Endothelial cell (in vitro differentiated cells): ENCODE results near the gene YDJC. TPM values are rescaled to one million over a fixed set of nuclear protein-coding genes. Genes with fewer than 3 reads are reported as not detected.
"Not testable (repeated sequence)": the region's sequence is repeated elsewhere in the genome, so short reads cannot be mapped to it uniquely, and the experiment has no call there.

Source experiments
- DNase-seq: peaks from one replicate; pipeline ENCODE4 v3.0.0; 2021; ENCODE audit warnings: low spot score
- H3K27ac Mint-ChIP-seq: one replicate; pipeline ENCODE4 v1.8.0; 2021; ENCODE audit warnings: mixed read lengths, inconsistent platforms; ENCODE audit not compliant: unreplicated experiment
- H3K27me3 Mint-ChIP-seq: one replicate; pipeline ENCODE4 v1.8.0; 2021; ENCODE audit warnings: mild to moderate bottlenecking, moderate library complexity, mixed read lengths, inconsistent platforms; ENCODE audit not compliant: unreplicated experiment
- H3K36me3 Mint-ChIP-seq: one replicate; pipeline ENCODE4 v1.8.0; 2021; ENCODE audit warnings: mild to moderate bottlenecking, low read depth, mixed read lengths, inconsistent platforms; ENCODE audit not compliant: unreplicated experiment
- H3K4me1 Mint-ChIP-seq: one replicate; pipeline ENCODE4 v1.8.0; 2021; ENCODE audit warnings: mild to moderate bottlenecking, mixed read lengths, inconsistent platforms; ENCODE audit not compliant: unreplicated experiment
- H3K4me3 Mint-ChIP-seq: one replicate; pipeline ENCODE4 v1.8.0; 2021; ENCODE audit warnings: mild to moderate bottlenecking, mixed read lengths, inconsistent platforms; ENCODE audit not compliant: unreplicated experiment
- H3K9me3 Mint-ChIP-seq: one replicate; pipeline ENCODE4 v1.8.0; 2021; ENCODE audit warnings: mixed read lengths, inconsistent platforms; ENCODE audit not compliant: unreplicated experiment
- long read RNA-seq: library from polyadenylated mRNA; unstranded; transcript quantifications from one replicate; pipeline ENCODE4 v2.0.0, GENCODE V29; 2020; ENCODE audit not compliant: unreplicated experiment
- total RNA-seq: library from RNA; stranded (reverse); fragmentation: NEBNext Ultra II Directional; extraction: Animal tissue kit (Norgen Biotek cat#: 25700); gene quantifications from one replicate; pipeline ENCODE4 v1.2.1, GENCODE V29; 2021; ENCODE audit not compliant: unreplicated experiment
- TF ChIP-seq, protein P1 (sequence below): fragments of 200-600 bp; sonication (generic); IDR thresholded peaks from one replicate; pipeline ENCODE4 v1.5.0; 2021; ENCODE audit warnings: antibody characterized with exemption; ENCODE audit not compliant: unreplicated experiment

The YDJC gene, protein sequence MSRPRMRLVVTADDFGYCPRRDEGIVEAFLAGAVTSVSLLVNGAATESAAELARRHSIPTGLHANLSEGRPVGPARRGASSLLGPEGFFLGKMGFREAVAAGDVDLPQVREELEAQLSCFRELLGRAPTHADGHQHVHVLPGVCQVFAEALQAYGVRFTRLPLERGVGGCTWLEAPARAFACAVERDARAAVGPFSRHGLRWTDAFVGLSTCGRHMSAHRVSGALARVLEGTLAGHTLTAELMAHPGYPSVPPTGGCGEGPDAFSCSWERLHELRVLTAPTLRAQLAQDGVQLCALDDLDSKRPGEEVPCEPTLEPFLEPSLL
- total RNA-seq, result 11.2 TPM
- long read RNA-seq, transcript YDJC-201 (5 exons, 1,351 nt), result major isoform, 7 of 19 reads
- long read RNA-seq, partial matches to known transcripts, result 3 of 19 reads
- long read RNA-seq, other reads (novel, unspliced or antisense), result 2 of 19 reads

DNA sequence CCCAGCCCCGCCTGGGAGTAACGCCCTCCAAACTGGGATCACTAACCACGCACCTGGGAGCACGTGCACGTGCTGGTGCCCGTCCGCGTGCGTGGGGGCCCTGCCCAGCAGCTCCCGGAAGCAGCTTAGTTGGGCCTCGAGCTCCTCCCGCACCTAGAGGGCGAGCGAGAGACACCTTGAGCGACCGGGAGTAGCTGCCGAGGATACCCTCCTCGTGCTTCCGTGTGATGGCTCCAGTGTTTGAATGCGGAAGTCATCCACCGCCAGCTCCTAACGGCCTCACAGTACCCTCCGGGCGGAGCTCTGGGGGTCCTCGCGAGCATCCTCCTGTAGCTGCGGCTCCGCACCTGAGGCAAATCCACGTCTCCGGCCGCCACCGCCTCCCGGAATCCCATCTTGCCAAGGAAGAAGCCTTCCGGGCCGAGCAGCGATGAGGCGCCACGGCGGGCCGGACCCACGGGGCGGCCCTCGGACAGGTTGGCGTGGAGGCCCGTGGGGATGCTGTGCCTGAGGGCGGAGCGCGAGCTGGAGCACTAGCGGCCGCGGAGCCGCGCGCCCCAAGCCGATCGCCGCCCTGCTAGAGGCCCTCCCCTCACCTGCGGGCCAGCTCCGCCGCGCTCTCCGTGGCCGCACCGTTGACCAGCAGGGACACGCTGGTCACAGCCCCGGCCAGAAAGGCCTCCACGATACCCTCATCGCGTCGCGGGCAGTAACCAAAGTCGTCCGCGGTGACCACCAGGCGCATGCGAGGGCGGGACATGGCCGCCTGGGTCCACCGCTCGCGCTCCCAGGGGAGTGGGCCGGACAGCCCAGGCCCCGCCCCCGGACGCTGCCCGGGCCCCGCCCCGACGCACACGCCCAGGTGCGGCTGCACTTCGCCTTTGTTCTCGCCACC is at the start of gene YDJC:
YDJC (minus strand) TSS at position 768 of the 895 bp plus-strand sequence; CDS start at position 760, 8 bp downstream.
- DNase-seq, result peak; percentile 98
- TF ChIP-seq, protein P1, sequence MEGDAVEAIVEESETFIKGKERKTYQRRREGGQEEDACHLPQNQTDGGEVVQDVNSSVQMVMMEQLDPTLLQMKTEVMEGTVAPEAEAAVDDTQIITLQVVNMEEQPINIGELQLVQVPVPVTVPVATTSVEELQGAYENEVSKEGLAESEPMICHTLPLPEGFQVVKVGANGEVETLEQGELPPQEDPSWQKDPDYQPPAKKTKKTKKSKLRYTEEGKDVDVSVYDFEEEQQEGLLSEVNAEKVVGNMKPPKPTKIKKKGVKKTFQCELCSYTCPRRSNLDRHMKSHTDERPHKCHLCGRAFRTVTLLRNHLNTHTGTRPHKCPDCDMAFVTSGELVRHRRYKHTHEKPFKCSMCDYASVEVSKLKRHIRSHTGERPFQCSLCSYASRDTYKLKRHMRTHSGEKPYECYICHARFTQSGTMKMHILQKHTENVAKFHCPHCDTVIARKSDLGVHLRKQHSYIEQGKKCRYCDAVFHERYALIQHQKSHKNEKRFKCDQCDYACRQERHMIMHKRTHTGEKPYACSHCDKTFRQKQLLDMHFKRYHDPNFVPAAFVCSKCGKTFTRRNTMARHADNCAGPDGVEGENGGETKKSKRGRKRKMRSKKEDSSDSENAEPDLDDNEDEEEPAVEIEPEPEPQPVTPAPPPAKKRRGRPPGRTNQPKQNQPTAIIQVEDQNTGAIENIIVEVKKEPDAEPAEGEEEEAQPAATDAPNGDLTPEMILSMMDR, result peak; percentile 97
- H3K27ac Mint-ChIP-seq, result no peak within 1 kb of the TSS
- peaks cover 5% of the 10 kb centered on the region for H3K27me3 Mint-ChIP-seq
- peaks cover 4% of the 10 kb centered on the region for H3K4me1 Mint-ChIP-seq
- no peaks in the 10 kb centered on the region for H3K9me3 Mint-ChIP-seq
- H3K36me3 Mint-ChIP-seq, result peaks cover 12% of the 10 kb centered on the region
- H3K4me3 Mint-ChIP-seq, result peak within 1 kb of the TSS; percentile 86

DNA sequence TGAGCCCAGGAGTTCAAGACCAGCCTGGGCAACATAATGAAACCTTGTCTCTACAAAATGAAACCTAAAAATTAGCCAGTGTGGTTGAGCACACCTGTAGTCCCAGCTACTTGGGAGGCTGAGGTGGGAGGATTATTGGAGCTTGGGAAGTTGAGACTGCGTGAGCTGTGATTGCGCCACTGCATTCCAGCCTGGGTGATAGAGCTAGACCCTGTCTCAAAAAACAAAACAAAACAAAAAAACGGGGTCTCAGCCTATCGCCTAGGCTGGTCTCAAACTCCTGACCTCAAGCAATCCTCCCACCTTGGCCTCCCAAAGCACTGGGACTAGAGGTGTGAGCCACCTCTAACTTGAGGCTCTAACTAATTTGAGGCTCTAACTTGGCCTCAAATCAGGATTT is 49.6 kb upstream of the YDJC start:
- DNase-seq, result no peak
- H3K9me3 Mint-ChIP-seq, result no peaks in the 10 kb centered on the region
- no peak overlapping the region for H3K4me3 Mint-ChIP-seq
- TF ChIP-seq, protein P1, result no peak
- peaks cover 4% of the 10 kb centered on the region for H3K27me3 Mint-ChIP-seq
- no peak overlapping the region for H3K27ac Mint-ChIP-seq
- H3K4me1 Mint-ChIP-seq, result no peaks in the 10 kb centered on the region
- peaks cover 24% of the 10 kb centered on the region for H3K36me3 Mint-ChIP-seq

DNA sequence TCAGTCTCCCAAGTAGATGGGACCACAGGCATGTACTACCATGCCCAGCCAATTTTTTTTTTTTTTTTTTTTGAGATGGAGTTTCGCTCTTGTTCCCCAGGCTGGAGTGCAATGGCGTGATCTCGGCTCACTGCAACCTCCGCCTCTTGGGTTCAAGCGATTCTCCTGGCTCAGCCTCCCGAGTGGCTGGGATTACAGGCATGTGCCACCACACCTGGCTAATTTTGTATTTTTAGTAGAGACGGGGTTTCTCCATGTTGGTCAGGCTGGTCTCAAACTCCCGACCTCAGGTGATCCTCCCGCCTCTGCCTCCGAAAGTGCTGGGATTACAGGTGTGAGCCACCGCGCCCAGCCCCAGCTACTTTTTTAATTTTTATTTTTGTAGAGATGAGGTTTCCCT is 49.0 kb upstream of the YDJC start:
- not testable (repeated sequence) for H3K9me3 Mint-ChIP-seq, H3K27me3 Mint-ChIP-seq, DNase-seq, H3K27ac Mint-ChIP-seq, H3K4me1 Mint-ChIP-seq, H3K4me3 Mint-ChIP-seq
- peaks cover 27% of the 10 kb centered on the region for H3K36me3 Mint-ChIP-seq

DNA sequence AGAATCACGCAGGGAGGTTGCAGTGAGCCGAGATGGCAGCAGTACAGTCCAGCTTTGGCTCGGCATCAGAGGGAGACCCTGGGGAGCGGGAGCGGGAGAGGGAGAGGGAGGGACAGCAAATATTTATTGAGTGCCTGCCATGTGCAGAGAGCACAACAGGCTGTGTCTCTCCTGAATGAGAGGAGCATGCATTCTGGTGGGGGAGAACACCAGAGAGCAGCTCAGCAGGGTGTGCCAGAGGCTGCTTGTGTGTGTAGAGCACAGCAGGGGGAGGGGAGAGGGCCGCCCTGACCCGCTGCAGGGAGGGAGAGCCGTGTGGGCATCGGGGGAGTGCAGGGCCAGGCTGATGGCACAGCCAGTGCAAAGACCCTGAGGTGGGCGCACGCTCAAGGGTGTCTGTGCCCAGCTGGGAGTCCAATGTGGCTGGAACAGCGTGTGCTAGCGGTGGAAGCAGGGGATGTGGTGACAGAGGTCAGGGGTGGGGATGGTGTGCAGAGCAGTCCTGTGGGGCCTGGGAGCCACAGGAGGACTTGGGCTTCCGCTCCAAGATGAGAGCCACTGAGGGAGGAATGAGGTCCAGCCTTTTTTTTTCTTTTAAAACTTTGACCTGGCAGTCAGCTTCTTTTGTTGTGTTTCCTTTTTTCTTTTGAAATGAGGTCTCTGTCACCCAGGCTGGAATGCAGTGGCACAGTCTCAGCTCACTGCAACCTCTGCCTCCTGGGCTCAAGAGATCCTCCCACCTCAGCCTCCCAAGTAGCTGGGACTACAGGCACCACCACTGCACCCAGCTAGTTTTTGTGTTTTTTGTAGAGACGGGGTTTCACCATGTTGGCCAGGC is 48.0 kb upstream of the YDJC start:
- no peak for DNase-seq
- no peaks in the 10 kb centered on the region for H3K9me3 Mint-ChIP-seq
- no peak overlapping the region for H3K27ac Mint-ChIP-seq
- peaks cover 3% of the 10 kb centered on the region for H3K27me3 Mint-ChIP-seq
- TF ChIP-seq, protein P1, result no peak
- H3K4me1 Mint-ChIP-seq, result no peaks in the 10 kb centered on the region
- peaks cover 24% of the 10 kb centered on the region for H3K36me3 Mint-ChIP-seq
- no peak overlapping the region for H3K4me3 Mint-ChIP-seq
